Neuron (in vitro differentiated cells): ENCODE measurements around the gene CDH5.
"Not testable (repeated sequence)": the region's sequence is repeated elsewhere in the genome, so short reads cannot be mapped to it uniquely, and the experiment has no call there.

ENCODE experiments used
- H2AFZ ChIP-seq: one replicate; pipeline ENCODE4 v1.6.1; 2013; ENCODE audit warnings: low read depth, mild to moderate bottlenecking, inconsistent platforms, low read length, moderate library complexity
- H3K27me3 ChIP-seq: one replicate; pipeline ENCODE4 v1.6.1; 2013; ENCODE audit warnings: low read length; ENCODE audit not compliant: insufficient read depth
- H3K36me3 ChIP-seq: one replicate; pipeline ENCODE4 v1.6.1; 2013; ENCODE audit warnings: low read length; ENCODE audit not compliant: insufficient read depth
- H3K4me1 ChIP-seq: one replicate; pipeline ENCODE4 v1.6.1; 2013; ENCODE audit warnings: low read length; ENCODE audit not compliant: insufficient read depth
- H3K4me3 ChIP-seq: 2 replicates; pipeline ENCODE4 v1.5.1; 2013; ENCODE audit warnings: mild to moderate bottlenecking, low read length, moderate library complexity
- H3K9me3 ChIP-seq: one replicate; pipeline ENCODE4 v1.6.1; 2013; ENCODE audit warnings: low read length

CDH5 gene

DNA sequence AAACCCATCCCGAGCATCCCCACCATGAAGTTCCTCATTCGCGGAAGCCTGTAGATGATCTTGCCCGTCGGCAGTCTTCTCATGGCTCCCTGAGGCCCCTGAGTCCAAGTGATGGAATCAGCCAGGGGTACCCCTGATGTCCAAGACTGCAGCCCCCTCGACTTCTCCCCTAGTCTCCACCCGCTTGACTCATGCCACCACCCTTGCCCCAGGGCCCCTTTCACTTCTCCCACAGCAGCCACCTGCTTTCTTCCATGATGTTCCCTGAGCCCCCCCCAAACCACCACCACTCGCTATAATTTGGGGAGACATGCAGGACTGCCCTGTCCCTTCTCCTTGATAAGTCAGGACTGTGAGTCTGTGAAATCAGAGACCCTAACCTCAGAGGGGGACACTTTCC, 72.0 kb downstream of the CDH5 start:
- no peaks in the 10 kb centered on the region for H3K36me3 ChIP-seq
- H3K9me3 ChIP-seq, result no peaks in the 10 kb centered on the region
- no peak overlapping the region for H3K4me3 ChIP-seq
- no peaks in the 10 kb centered on the region for H3K27me3 ChIP-seq
- H3K4me1 ChIP-seq, result peaks cover 2% of the 10 kb centered on the region
- no peak overlapping the region for H2AFZ ChIP-seq

GRCh38 chr16:66439051-66439730, 72.7 kb downstream of the CDH5 start:
- Histone ChIP-seq H3K4me1 (no peaks in the 10 kb centered on the region), H3K4me3 (no peak overlapping the region), H2AFZ (no peak overlapping the region), H3K27me3 (no peaks in the 10 kb centered on the region), H3K36me3 (no peaks in the 10 kb centered on the region), H3K9me3 (no peaks in the 10 kb centered on the region)

DNA sequence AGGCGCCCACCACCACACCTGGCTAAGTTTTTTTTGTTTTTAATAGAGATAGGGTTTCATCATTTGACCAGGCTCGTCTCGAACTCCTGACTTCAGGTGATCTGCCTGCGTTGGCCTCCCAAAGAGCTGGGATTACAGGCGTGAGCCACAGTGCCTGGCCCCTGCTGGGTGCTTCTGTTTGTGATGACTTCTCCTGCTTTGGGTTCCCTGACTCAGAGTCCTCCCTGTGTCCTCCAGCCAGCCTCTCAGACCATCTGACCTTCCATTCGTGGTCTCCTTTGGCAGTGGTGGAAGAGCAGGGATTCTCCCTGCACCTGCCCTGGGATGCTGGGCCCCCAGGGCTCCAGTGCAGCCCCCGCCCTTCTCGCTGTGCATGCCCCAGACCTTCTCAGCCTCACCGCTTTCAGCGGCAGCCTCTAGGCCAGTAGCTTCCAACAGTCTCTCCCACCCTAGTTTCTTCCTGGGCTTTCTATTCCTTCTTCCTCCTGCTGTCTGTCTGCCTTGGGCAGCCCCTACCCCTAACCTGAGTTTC, 73.8 kb downstream of the CDH5 start:
- no peak overlapping the region for H2AFZ ChIP-seq
- H3K4me1 ChIP-seq, result no peaks in the 10 kb centered on the region
- H3K9me3 ChIP-seq, result no peaks in the 10 kb centered on the region
- H3K36me3 ChIP-seq, result no peaks in the 10 kb centered on the region
- no peaks in the 10 kb centered on the region for H3K27me3 ChIP-seq
- H3K4me3 ChIP-seq, result no peak overlapping the region

DNA sequence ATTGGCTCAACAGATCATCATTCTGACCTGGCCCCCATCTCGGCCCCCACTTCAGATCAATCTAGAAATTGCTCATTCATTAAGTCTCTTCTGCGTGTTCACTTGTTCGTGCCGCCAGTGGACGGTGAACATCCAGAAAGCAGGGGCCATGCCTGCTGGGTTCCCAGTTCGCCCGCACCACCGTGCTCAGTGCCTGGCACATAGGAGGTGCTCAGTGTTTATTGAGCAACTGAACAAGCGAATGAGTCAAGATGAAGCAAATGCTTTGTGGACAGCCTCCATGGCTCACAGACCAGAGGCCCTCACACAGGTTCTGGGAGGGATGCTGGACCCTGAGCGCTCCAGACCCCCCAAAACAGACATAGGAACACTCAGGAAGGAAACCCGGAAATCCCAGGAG, 74.5 kb downstream of the CDH5 start:
- no peaks in the 10 kb centered on the region for H3K9me3 ChIP-seq
- no peak overlapping the region for H3K4me3 ChIP-seq

GRCh38 chr16:66441586-66442375, 75.3 kb downstream of the CDH5 start:
- Histone ChIP-seq H2AFZ (no peak overlapping the region), H3K36me3 (no peaks in the 10 kb centered on the region), H3K4me3 (no peak overlapping the region), H3K4me1 (no peaks in the 10 kb centered on the region), H3K27me3 (no peaks in the 10 kb centered on the region), H3K9me3 (no peaks in the 10 kb centered on the region)

More for the DNA sequence above, 74.5 kb downstream of the CDH5 start:
- Histone ChIP-seq H3K4me1 (no peaks in the 10 kb centered on the region), H3K36me3 (no peaks in the 10 kb centered on the region), H3K27me3 (no peaks in the 10 kb centered on the region), H2AFZ (no peak overlapping the region)

DNA sequence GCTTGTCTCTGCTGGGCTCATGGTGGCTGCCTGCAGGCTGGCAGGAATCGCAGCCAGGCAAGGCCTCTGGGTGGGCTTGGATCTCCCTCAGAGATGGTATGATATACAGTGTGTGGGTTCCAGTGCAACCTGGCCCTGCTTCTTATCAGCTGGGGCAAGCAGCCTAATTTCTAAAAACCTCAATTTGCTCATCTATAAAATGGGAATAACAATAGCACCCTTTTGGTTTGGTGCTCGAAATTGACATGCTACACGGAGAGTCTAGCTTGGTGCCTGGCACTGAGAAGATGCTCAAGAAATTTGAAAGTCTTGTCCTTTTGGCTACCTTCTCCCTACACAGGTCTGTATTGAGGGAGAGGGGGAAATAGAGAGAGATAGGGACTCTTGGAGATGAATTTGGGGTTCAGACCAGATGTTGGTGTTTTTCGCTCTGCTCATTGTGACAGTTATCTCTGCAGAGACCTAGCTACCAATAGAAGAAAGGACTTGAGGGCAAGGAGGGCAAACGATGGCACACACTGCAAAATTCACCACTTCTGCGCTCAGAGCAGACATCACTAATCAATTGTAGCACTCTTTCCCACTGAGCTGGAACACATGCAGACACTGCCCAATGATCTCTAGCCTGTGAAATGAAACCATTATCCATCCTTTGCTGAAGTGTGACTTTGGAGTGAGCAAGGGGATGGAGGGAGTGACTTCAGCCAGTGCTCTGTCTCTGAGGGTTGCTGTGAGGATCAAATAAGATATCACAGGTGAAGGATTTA, 76.2 kb downstream of the CDH5 start:
- H3K9me3 ChIP-seq, result no peaks in the 10 kb centered on the region
- H3K36me3 ChIP-seq, result no peaks in the 10 kb centered on the region
- H3K4me3 ChIP-seq, result no peak overlapping the region
- H3K4me1 ChIP-seq, result no peaks in the 10 kb centered on the region
- H2AFZ ChIP-seq, result no peak overlapping the region
- H3K27me3 ChIP-seq, result no peaks in the 10 kb centered on the region

- Histone ChIP-seq H2AFZ (no peak overlapping the region), H3K36me3 (no peaks in the 10 kb centered on the region), H3K4me1 (no peaks in the 10 kb centered on the region), H3K4me3 (no peak overlapping the region), H3K27me3 (no peaks in the 10 kb centered on the region), H3K9me3 (no peaks in the 10 kb centered on the region)
Observed at GRCh38 chr16:66443269-66443652, 76.8 kb downstream of the CDH5 start.

DNA sequence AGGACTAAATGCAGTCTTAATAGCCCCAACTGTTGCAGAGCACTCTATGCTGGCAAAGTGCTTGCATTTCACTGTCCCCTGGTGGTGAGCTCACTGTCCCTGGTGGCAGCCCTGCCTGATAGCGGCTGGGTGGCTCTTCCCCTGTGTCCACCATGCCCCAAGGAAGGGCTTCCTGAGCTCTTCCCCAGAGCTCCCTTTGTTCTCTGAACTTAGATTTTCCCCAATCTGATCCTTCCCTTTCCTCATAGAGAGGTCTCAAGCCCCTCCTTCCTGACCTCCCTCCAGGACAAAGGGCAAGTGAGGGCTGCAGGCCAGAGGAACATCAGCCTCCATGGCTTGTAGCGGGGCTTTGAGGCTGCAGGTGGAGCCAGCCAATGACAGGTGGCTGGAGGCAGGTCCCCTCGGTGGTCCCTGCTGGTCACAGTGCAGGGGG, 77.6 kb downstream of the CDH5 start:
- H2AFZ ChIP-seq, result no peak overlapping the region
- H3K4me3 ChIP-seq, result no peak overlapping the region
- H3K27me3 ChIP-seq, result no peaks in the 10 kb centered on the region
- no peaks in the 10 kb centered on the region for H3K9me3 ChIP-seq
- no peaks in the 10 kb centered on the region for H3K4me1 ChIP-seq
- H3K36me3 ChIP-seq, result no peaks in the 10 kb centered on the region

DNA sequence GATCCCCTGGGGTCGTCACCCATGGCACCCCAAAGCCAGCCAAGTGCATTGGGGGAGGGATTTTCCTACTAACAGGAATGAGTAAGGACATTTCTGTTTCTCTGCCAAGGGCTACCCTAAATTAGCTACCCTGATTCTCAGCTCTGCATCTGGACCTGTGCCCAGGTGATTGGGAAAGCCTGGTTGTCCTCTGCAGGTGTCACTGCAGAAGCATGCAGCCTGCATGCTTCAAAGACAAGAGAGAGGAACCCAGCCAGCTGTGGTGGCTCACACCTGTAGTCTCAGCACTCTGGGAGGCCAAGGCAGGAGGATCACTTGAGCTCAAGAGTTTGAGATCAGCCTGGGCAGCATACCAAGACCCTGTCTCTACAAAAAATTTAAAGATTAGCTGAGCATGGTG, 80.2 kb downstream of the CDH5 start:
- no peaks in the 10 kb centered on the region for H3K36me3 ChIP-seq
- no peak overlapping the region for H2AFZ ChIP-seq
- no peak overlapping the region for H3K4me3 ChIP-seq
- no peaks in the 10 kb centered on the region for H3K27me3 ChIP-seq
- H3K9me3 ChIP-seq, result no peaks in the 10 kb centered on the region
- no peaks in the 10 kb centered on the region for H3K4me1 ChIP-seq

DNA sequence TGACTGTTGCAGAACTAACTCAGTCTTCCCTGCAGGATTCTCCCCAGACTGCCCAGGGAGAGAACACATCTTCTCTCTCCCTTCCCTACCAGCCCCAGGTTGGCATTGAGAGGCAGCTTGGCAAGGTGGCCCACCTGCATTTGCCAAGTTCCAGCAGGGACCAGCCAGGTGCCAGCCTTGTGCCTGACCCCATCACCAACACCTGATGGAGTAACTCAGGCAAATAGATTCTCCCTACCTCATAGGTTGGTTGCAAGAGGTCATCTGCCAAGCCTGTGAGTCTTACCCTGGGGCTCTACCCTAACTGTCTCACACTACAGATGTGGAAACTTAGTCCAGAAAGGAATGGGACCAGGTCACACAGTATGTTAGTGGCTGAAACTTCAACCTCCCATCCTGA, 81.0 kb downstream of the CDH5 start:
- H3K4me1 ChIP-seq, result no peaks in the 10 kb centered on the region
- no peak overlapping the region for H3K4me3 ChIP-seq
- no peaks in the 10 kb centered on the region for H3K36me3 ChIP-seq
- no peaks in the 10 kb centered on the region for H3K27me3 ChIP-seq
- no peak overlapping the region for H2AFZ ChIP-seq
- H3K9me3 ChIP-seq, result no peaks in the 10 kb centered on the region

DNA sequence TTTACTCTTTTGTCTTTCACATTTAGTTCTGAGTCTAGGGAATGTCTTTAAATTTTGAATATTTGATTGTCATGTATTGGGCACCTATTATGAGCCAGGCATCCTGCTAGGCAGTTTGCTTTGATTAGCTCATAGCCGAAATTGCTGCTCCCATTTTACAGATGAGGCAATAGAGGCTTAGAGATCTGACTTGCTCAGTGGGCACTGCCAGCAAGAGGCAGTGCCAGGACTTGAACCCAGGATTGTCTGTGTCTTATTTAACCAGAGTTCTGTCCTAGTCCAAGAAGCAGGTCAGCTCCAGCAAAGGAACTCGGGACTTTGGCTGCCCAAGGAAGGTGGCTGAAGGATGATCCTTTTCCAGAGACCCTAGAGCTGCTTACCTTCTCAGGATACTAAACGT, 85.1 kb downstream of the CDH5 start:
- Histone ChIP-seq H3K36me3 (no peaks in the 10 kb centered on the region), H2AFZ (no peak overlapping the region), H3K27me3 (no peaks in the 10 kb centered on the region), H3K9me3 (no peaks in the 10 kb centered on the region), H3K4me1 (no peaks in the 10 kb centered on the region), H3K4me3 (no peak overlapping the region)

DNA sequence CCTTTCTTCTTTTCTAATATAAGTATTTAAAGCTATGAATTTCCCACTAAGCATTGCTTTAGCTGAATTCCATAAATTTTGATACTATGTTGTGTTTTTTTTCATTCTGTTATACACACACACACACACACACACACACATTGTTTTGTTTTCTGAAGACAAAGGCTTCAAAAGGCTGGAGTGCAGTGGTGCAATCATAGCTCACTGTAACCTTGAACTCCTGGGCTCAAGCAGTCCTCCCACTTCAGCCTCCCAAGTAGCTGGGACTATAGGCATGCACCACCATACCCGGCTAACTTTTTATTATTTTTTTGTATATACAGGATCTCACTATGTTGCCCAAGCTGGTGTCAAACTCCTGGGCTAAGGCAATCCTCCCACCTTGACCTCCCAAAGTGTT, 86.7 kb downstream of the CDH5 start:
- H3K27me3 ChIP-seq, H3K4me1 ChIP-seq, H3K36me3 ChIP-seq, H3K9me3 ChIP-seq, H3K4me3 ChIP-seq, H2AFZ ChIP-seq: not testable (repeated sequence)
